HepG2 (cell line): ENCODE measurements around the gene BGN. TPM values are rescaled to one million over a fixed set of nuclear protein-coding genes. Genes with fewer than 3 reads are reported as not detected.

ENCODE experiments used
- CAMTA2 ChIP-seq: sonication (generic); formaldehyde crosslinking; IDR thresholded peaks from 2 replicates; pipeline ENCODE4 v1.4.0; 2020; ENCODE audit warnings: mild to moderate bottlenecking, missing genetic modification reagents, borderline replicate concordance
- FOSL1 ChIP-seq: sonication (generic); formaldehyde crosslinking; IDR thresholded peaks from 2 replicates; pipeline ENCODE4 v1.9.0; 2021; ENCODE audit warnings: missing genetic modification reagents, borderline replicate concordance
- FOXA1 ChIP-seq, 2 experiments: fragments of 450-650 bp in 1 of 2; sonication (generic) in 1 of 2; formaldehyde crosslinking in 1 of 2; IDR thresholded peaks; 2 replicates each; pipeline versions ENCODE4 v1.4.0 to v1.6.1; 2016 to 2020; ENCODE audit warnings: missing genetic modification reagents in 1 of 2
- GTF2F1 ChIP-seq: fragments of 150-350 bp; IDR thresholded peaks from 2 replicates; pipeline ENCODE4 v1.6.1; 2014; ENCODE audit warnings: low read length
- HNRNPLL ChIP-seq: fragments of 200-400 bp; formaldehyde crosslinking; IDR thresholded peaks from 2 replicates; pipeline ENCODE4 v1.6.1; 2017; ENCODE audit warnings: mild to moderate bottlenecking, low read depth, low read length; ENCODE audit not compliant: poor library complexity, severe bottlenecking
- KLF12 ChIP-seq: sonication (generic); formaldehyde crosslinking; IDR thresholded peaks from 2 replicates; pipeline ENCODE4 v1.4.0; 2020; ENCODE audit warnings: missing genetic modification reagents, borderline replicate concordance
- ZEB1 ChIP-seq: IDR thresholded peaks from 2 replicates; pipeline ENCODE4 v1.6.1; 2012; ENCODE audit warnings: mild to moderate bottlenecking, low read depth, inconsistent platforms; ENCODE audit not compliant: insufficient replicate concordance
- ZNF337 ChIP-seq: sonication (generic); formaldehyde crosslinking; IDR thresholded peaks from 2 replicates; pipeline ENCODE4 v1.5.1; 2020; ENCODE audit warnings: missing genetic modification reagents, low read depth, mild to moderate bottlenecking, borderline replicate concordance
- ZNF558 ChIP-seq: sonication (generic); formaldehyde crosslinking; IDR thresholded peaks from 2 replicates; pipeline ENCODE4 v1.9.0; 2022; ENCODE audit warnings: mild to moderate bottlenecking, missing genetic modification reagents, borderline replicate concordance
- polyA plus RNA-seq, 8 experiments: library from polyadenylated mRNA; depleted of rRNA in 3 of 8; stranded (reverse) in 7 of 8; unstranded in 1 of 8; fragments of >200 nt; fragmentation: Illumina TruSeq in 4 of 8; extraction: Trizol in 4 of 8; gene quantifications; 2 replicates each; pipeline versions ENCODE4 v1.2.1 to v1.2.3, GENCODE V29; 2011 to 2016; ENCODE audit warnings: low read depth in 4 of 8, missing spikeins in 1 of 8, mixed read lengths in 1 of 8; ENCODE audit not compliant: insufficient read depth in 1 of 8
- total RNA-seq, 5 experiments: library from RNA; depleted of rRNA; stranded (reverse); fragments of >200 nt; fragmentation: Illumina TruSeq; extraction: Trizol; gene quantifications; 2 replicates each; pipeline ENCODE4 v1.2.3, GENCODE V29; 2016; ENCODE audit warnings: low read depth in 1 of 5
- TF ChIP-seq, protein P1 (sequence below): sonication (generic); formaldehyde crosslinking; IDR thresholded peaks from 2 replicates; pipeline ENCODE4 v1.5.0; 2020; ENCODE audit warnings: mild to moderate bottlenecking, missing genetic modification reagents
- TF ChIP-seq, protein P2 (sequence below): IDR thresholded peaks from 2 replicates; pipeline ENCODE4 v1.6.1; 2016; ENCODE audit warnings: mild to moderate bottlenecking
- TF ChIP-seq, protein P3 (sequence below): sonication (generic); formaldehyde crosslinking; IDR thresholded peaks from 2 replicates; pipeline ENCODE4 v1.8.0; 2022; ENCODE audit warnings: missing genetic modification reagents, mild to moderate bottlenecking, borderline replicate concordance
- TF ChIP-seq, protein P4 (sequence below): sonication (generic); formaldehyde crosslinking; IDR thresholded peaks from 2 replicates; pipeline ENCODE4 v1.4.0; 2020; ENCODE audit warnings: missing genetic modification reagents
- TF ChIP-seq, protein P5 (sequence below): sonication (generic); formaldehyde crosslinking; IDR thresholded peaks from 2 replicates; pipeline ENCODE4 v1.9.0; 2022; ENCODE audit warnings: low read depth, missing genetic modification reagents
- TF ChIP-seq, protein P6 (sequence below), 2 experiments: sonication (generic) in 1 of 2; formaldehyde crosslinking in 1 of 2; IDR thresholded peaks; 2 replicates each; pipeline versions ENCODE4 v1.4.0 to v1.6.1; 2018 to 2020; ENCODE audit warnings: missing genetic modification reagents in 2 of 2, borderline replicate concordance in 1 of 2, low read depth in 1 of 2, mild to moderate bottlenecking in 1 of 2, missing biosample characterization in 1 of 2

The BGN gene
- total and polyA plus RNA-seq, 2 of the 13 experiments (the other 11 are each of a cell fraction or from before 2014, with no cell fraction given) = 0.18 to 0.63 TPM

DNA sequence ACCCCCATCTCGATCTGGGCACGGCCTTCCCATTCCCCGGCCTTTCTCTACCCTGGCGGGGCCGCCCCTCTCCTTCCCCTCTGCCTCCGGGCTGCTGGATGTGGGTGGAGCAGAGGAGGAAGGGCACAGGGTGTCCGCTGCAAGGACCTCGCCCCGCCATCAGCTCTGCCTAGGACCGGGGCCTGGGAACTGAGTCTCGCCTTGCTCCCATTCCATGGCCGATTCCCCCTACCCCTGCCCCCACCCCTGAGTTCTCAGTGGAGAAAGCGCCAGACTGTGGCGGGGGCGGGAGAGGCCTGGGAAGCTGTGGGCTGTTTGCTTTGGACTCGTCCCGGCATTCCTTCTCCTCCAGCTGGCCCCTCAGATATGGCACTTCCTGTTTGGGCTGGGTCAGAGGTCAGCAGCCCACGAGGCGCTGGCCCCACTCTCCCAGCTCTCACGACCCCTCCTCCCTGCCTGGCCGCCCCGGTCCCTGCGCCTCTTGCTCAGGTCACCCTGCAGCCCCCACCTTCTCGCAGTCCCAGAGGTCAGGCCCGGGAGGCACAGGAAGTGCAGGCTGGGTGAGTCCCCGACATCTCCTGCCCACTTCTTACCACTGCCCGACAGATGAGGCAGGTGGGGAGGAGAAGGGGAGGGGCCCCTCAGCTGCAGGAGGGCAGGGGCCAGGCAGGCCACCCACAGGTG lies 6.4 kb upstream of the BGN start (continued):
- TF ChIP-seq, protein P1, sequence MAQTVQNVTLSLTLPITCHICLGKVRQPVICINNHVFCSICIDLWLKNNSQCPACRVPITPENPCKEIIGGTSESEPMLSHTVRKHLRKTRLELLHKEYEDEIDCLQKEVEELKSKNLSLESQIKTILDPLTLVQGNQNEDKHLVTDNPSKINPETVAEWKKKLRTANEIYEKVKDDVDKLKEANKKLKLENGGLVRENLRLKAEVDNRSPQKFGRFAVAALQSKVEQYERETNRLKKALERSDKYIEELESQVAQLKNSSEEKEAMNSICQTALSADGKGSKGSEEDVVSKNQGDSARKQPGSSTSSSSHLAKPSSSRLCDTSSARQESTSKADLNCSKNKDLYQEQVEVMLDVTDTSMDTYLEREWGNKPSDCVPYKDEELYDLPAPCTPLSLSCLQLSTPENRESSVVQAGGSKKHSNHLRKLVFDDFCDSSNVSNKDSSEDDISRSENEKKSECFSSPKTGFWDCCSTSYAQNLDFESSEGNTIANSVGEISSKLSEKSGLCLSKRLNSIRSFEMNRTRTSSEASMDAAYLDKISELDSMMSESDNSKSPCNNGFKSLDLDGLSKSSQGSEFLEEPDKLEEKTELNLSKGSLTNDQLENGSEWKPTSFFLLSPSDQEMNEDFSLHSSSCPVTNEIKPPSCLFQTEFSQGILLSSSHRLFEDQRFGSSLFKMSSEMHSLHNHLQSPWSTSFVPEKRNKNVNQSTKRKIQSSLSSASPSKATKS = no peak
- TF ChIP-seq CAMTA2 (CRISPR knock-in tag) (no peak), HNRNPLL (peak; percentile 23), GTF2F1 (no peak), ZEB1 (no peak), ZNF558 (CRISPR knock-in tag) (no peak), ZNF337 (CRISPR knock-in tag) (no peak), FOXA1 (IDR thresholded peaks at IDR 0.05) (no peak), FOXA1 (CRISPR knock-in tag; IDR thresholded peaks at IDR 0.05) (peak; percentile 59; the same call in 1 of the 2 replicates), FOSL1 (CRISPR knock-in tag) (no peak), KLF12 (CRISPR knock-in tag) (no peak)
- TF ChIP-seq, protein P2, sequence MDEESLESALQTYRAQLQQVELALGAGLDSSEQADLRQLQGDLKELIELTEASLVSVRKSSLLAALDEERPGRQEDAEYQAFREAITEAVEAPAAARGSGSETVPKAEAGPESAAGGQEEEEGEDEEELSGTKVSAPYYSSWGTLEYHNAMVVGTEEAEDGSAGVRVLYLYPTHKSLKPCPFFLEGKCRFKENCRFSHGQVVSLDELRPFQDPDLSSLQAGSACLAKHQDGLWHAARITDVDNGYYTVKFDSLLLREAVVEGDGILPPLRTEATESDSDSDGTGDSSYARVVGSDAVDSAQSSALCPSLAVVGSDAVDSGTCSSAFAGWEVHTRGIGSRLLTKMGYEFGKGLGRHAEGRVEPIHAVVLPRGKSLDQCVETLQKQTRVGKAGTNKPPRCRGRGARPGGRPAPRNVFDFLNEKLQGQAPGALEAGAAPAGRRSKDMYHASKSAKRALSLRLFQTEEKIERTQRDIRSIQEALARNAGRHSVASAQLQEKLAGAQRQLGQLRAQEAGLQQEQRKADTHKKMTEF = no peak
- TF ChIP-seq, protein P3, sequence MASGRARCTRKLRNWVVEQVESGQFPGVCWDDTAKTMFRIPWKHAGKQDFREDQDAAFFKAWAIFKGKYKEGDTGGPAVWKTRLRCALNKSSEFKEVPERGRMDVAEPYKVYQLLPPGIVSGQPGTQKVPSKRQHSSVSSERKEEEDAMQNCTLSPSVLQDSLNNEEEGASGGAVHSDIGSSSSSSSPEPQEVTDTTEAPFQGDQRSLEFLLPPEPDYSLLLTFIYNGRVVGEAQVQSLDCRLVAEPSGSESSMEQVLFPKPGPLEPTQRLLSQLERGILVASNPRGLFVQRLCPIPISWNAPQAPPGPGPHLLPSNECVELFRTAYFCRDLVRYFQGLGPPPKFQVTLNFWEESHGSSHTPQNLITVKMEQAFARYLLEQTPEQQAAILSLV = no peak
- TF ChIP-seq, protein P4, sequence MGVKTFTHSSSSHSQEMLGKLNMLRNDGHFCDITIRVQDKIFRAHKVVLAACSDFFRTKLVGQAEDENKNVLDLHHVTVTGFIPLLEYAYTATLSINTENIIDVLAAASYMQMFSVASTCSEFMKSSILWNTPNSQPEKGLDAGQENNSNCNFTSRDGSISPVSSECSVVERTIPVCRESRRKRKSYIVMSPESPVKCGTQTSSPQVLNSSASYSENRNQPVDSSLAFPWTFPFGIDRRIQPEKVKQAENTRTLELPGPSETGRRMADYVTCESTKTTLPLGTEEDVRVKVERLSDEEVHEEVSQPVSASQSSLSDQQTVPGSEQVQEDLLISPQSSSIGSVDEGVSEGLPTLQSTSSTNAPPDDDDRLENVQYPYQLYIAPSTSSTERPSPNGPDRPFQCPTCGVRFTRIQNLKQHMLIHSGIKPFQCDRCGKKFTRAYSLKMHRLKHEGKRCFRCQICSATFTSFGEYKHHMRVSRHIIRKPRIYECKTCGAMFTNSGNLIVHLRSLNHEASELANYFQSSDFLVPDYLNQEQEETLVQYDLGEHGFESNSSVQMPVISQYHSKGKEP = no peak
- TF ChIP-seq, protein P5, sequence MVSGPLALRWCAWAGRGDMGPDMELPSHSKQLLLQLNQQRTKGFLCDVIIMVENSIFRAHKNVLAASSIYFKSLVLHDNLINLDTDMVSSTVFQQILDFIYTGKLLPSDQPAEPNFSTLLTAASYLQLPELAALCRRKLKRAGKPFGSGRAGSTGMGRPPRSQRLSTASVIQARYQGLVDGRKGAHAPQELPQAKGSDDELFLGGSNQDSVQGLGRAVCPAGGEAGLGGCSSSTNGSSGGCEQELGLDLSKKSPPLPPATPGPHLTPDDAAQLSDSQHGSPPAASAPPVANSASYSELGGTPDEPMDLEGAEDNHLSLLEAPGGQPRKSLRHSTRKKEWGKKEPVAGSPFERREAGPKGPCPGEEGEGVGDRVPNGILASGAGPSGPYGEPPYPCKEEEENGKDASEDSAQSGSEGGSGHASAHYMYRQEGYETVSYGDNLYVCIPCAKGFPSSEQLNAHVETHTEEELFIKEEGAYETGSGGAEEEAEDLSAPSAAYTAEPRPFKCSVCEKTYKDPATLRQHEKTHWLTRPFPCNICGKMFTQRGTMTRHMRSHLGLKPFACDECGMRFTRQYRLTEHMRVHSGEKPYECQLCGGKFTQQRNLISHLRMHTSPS (CRISPR knock-in tag) = peak; percentile 57; the same call in 1 of the 2 replicates
- TF ChIP-seq, protein P6, sequence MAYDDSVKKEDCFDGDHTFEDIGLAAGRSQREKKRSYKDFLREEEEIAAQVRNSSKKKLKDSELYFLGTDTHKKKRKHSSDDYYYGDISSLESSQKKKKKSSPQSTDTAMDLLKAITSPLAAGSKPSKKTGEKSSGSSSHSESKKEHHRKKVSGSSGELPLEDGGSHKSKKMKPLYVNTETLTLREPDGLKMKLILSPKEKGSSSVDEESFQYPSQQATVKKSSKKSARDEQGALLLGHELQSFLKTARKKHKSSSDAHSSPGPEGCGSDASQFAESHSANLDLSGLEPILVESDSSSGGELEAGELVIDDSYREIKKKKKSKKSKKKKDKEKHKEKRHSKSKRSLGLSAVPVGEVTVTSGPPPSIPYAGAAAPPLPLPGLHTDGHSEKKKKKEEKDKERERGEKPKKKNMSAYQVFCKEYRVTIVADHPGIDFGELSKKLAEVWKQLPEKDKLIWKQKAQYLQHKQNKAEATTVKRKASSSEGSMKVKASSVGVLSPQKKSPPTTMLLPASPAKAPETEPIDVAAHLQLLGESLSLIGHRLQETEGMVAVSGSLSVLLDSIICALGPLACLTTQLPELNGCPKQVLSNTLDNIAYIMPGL (CRISPR knock-in tag; IDR thresholded peaks at IDR 0.05; ENCODE audit: borderline replicate concordance in 1 of 2, low read depth in 1 of 2) = peak in 1 of 2 experiments; percentile 40; a peak in 1 of 4 replicates
